BLaER1 (cell line): ENCODE data around the gene C4orf54.
A peak's percentile ranks its signal among the peaks of the same experiment; 100 is the strongest.

Source experiments
- H3K27ac ChIP-seq: shearing (Covaris generic); formaldehyde crosslinking; 2 replicates; pipeline ENCODE4 v1.8.1; 2022
- H3K27me3 ChIP-seq: shearing (Covaris generic); formaldehyde crosslinking; 2 replicates; pipeline ENCODE4 v1.8.1; 2022
- H3K36me3 ChIP-seq: shearing (Covaris generic); formaldehyde crosslinking; 2 replicates; pipeline ENCODE4 v1.8.1; 2022
- H3K4me1 ChIP-seq: shearing (Covaris generic); formaldehyde crosslinking; 2 replicates; pipeline ENCODE4 v1.8.1; 2022
- H3K4me2 ChIP-seq: shearing (Covaris generic); formaldehyde crosslinking; 2 replicates; pipeline ENCODE4 v1.8.1; 2022
- H3K4me3 ChIP-seq: shearing (Covaris generic); formaldehyde crosslinking; 2 replicates; pipeline ENCODE4 v1.8.1; 2022
- H3K9ac ChIP-seq: shearing (Covaris generic); formaldehyde crosslinking; 2 replicates; pipeline ENCODE4 v1.8.1; 2022
- H3K9me3 ChIP-seq: shearing (Covaris generic); formaldehyde crosslinking; 2 replicates; pipeline ENCODE4 v1.8.1; 2022
- H4K20me1 ChIP-seq: shearing (Covaris generic); formaldehyde crosslinking; 2 replicates; pipeline ENCODE4 v1.8.1; 2022
- Cebpa-rat ChIP-seq: shearing (Covaris generic); IDR thresholded peaks from 2 replicates; pipeline ENCODE4 v1.8.1; 2022

C4orf54 gene

GRCh38 chr4:99645036-99645435 lies 12.6 kb downstream of the C4orf54 start:
- no peak for TF ChIP-seq Cebpa-rat
- no peaks in the 10 kb centered on the region for H3K9me3 ChIP-seq
- no peaks in the 10 kb centered on the region for H3K27me3 ChIP-seq
- H3K4me3 ChIP-seq: no peak overlapping the region
- H3K9ac ChIP-seq: no peak overlapping the region
- no peak overlapping the region for H3K27ac ChIP-seq
- no peaks in the 10 kb centered on the region for H3K36me3 ChIP-seq
- peaks cover 22% of the 10 kb centered on the region for H3K4me1 ChIP-seq
- no peaks in the 10 kb centered on the region for H4K20me1 ChIP-seq
- no peak overlapping the region for H3K4me2 ChIP-seq

GRCh38 chr4:99644453-99644852 lies 13.2 kb downstream of the C4orf54 start:
- Histone ChIP-seq H3K27ac (no peak overlapping the region), H3K4me2 (no peak overlapping the region), H3K36me3 (no peaks in the 10 kb centered on the region), H3K27me3 (no peaks in the 10 kb centered on the region), H4K20me1 (no peaks in the 10 kb centered on the region), H3K4me3 (no peak overlapping the region), H3K9me3 (no peaks in the 10 kb centered on the region), H3K4me1 (peaks cover 16% of the 10 kb centered on the region), H3K9ac (no peak overlapping the region)
- TF ChIP-seq Cebpa-rat: no peak

GRCh38 chr4:99642725-99643489 lies 14.7 kb downstream of the C4orf54 start:
- H3K27me3 ChIP-seq: no peaks in the 10 kb centered on the region
- H3K4me1 ChIP-seq: peaks cover under 1% of the 10 kb centered on the region; the same call in 1 of the 2 replicates
- H3K36me3 ChIP-seq: no peaks in the 10 kb centered on the region

GRCh38 chr4:99640676-99641075 lies 17.0 kb downstream of the C4orf54 start:
- no peaks in the 10 kb centered on the region for H3K27me3 ChIP-seq
- H3K27ac ChIP-seq: no peak overlapping the region
- no peak for TF ChIP-seq Cebpa-rat
- no peaks in the 10 kb centered on the region for H4K20me1 ChIP-seq
- H3K4me1 ChIP-seq: no peaks in the 10 kb centered on the region
- no peaks in the 10 kb centered on the region for H3K9me3 ChIP-seq
- H3K9ac ChIP-seq: no peak overlapping the region
- H3K4me3 ChIP-seq: no peak overlapping the region
- H3K36me3 ChIP-seq: no peaks in the 10 kb centered on the region
- H3K4me2 ChIP-seq: no peak overlapping the region

More at GRCh38 chr4:99642725-99643489, 14.7 kb downstream of the C4orf54 start:
- no peaks in the 10 kb centered on the region for H4K20me1 ChIP-seq
- H3K4me3 ChIP-seq: no peak overlapping the region
- no peak overlapping the region for H3K4me2 ChIP-seq
- no peak for TF ChIP-seq Cebpa-rat
- H3K27ac ChIP-seq: no peak overlapping the region
- no peak overlapping the region for H3K9ac ChIP-seq
- no peaks in the 10 kb centered on the region for H3K9me3 ChIP-seq

GRCh38 chr4:99637174-99637573 lies 20.5 kb downstream of the C4orf54 start:
- no peaks in the 10 kb centered on the region for H4K20me1 ChIP-seq
- TF ChIP-seq Cebpa-rat: no peak
- no peaks in the 10 kb centered on the region for H3K9me3 ChIP-seq
- H3K27me3 ChIP-seq: no peaks in the 10 kb centered on the region
- no peak overlapping the region for H3K4me2 ChIP-seq
- H3K27ac ChIP-seq: no peak overlapping the region
- no peak overlapping the region for H3K9ac ChIP-seq
- H3K4me3 ChIP-seq: no peak overlapping the region
- no peaks in the 10 kb centered on the region for H3K36me3 ChIP-seq
- peaks cover 7% of the 10 kb centered on the region for H3K4me1 ChIP-seq

GRCh38 chr4:99636422-99636821 lies 21.2 kb downstream of the C4orf54 start:
- no peak; the same call in 1 of the 2 replicates for TF ChIP-seq Cebpa-rat
- H4K20me1 ChIP-seq: no peaks in the 10 kb centered on the region
- H3K4me3 ChIP-seq: no peak overlapping the region
- H3K4me2 ChIP-seq: no peak overlapping the region
- H3K27ac ChIP-seq: no peak overlapping the region
- no peaks in the 10 kb centered on the region for H3K36me3 ChIP-seq
- H3K27me3 ChIP-seq: no peaks in the 10 kb centered on the region
- H3K9ac ChIP-seq: no peak overlapping the region
- no peaks in the 10 kb centered on the region for H3K9me3 ChIP-seq
- peaks cover 7% of the 10 kb centered on the region for H3K4me1 ChIP-seq

- no peaks in the 10 kb centered on the region for H3K27me3 ChIP-seq
- H3K36me3 ChIP-seq: no peaks in the 10 kb centered on the region
- no peak overlapping the region for H3K4me3 ChIP-seq
- H3K27ac ChIP-seq: no peak overlapping the region
- peaks cover 7% of the 10 kb centered on the region for H3K4me1 ChIP-seq
- H4K20me1 ChIP-seq: no peaks in the 10 kb centered on the region
- TF ChIP-seq Cebpa-rat: no peak
- no peaks in the 10 kb centered on the region for H3K9me3 ChIP-seq
- no peak overlapping the region for H3K9ac ChIP-seq
- no peak overlapping the region for H3K4me2 ChIP-seq
These were observed 22.0 kb downstream of the C4orf54 start for GRCh38 chr4:99635601-99636000.

- no peak for TF ChIP-seq Cebpa-rat
- Histone ChIP-seq H4K20me1 (no peaks in the 10 kb centered on the region), H3K9me3 (no peaks in the 10 kb centered on the region), H3K4me2 (peak overlapping the region; percentile 23; the same call in 1 of the 2 replicates), H3K4me1 (peaks cover 10% of the 10 kb centered on the region), H3K4me3 (no peak overlapping the region), H3K36me3 (no peaks in the 10 kb centered on the region), H3K9ac (no peak overlapping the region), H3K27ac (no peak overlapping the region), H3K27me3 (no peaks in the 10 kb centered on the region)
These were observed 22.8 kb downstream of the C4orf54 start for GRCh38 chr4:99634742-99635360.

GRCh38 chr4:99633772-99634171 lies 23.9 kb downstream of the C4orf54 start:
- H3K9ac ChIP-seq: no peak overlapping the region
- H3K4me1 ChIP-seq: peaks cover 12% of the 10 kb centered on the region
- H3K27ac ChIP-seq: no peak overlapping the region

GRCh38 chr4:99630857-99631360 lies 26.7 kb downstream of the C4orf54 start:
- TF ChIP-seq Cebpa-rat: no peak

More at GRCh38 chr4:99633772-99634171, 23.9 kb downstream of the C4orf54 start:
- no peaks in the 10 kb centered on the region for H3K27me3 ChIP-seq
- H3K4me3 ChIP-seq: no peak overlapping the region
- no peaks in the 10 kb centered on the region for H3K36me3 ChIP-seq
- H3K9me3 ChIP-seq: no peaks in the 10 kb centered on the region
- no peak for TF ChIP-seq Cebpa-rat
- no peaks in the 10 kb centered on the region for H4K20me1 ChIP-seq
- no peak overlapping the region for H3K4me2 ChIP-seq

More at GRCh38 chr4:99630857-99631360, 26.7 kb downstream of the C4orf54 start:
- Histone ChIP-seq H3K36me3 (no peaks in the 10 kb centered on the region), H3K9ac (no peak overlapping the region), H3K4me3 (no peak overlapping the region), H3K27me3 (no peaks in the 10 kb centered on the region), H4K20me1 (no peaks in the 10 kb centered on the region), H3K9me3 (no peaks in the 10 kb centered on the region), H3K27ac (no peak overlapping the region), H3K4me1 (peaks cover 12% of the 10 kb centered on the region), H3K4me2 (no peak overlapping the region)
